Breast epithelium (tissue), 4 donors: Measurements from ENCODE around the gene MTUS2. TPM values are rescaled to one million over a fixed set of nuclear protein-coding genes. Genes with fewer than 3 reads are reported as not detected.

Source experiments
- DNase-seq, 2 donors: peaks; one replicate each; pipeline ENCODE4 v3.0.0-alpha.2; 2019; ENCODE audit warnings: low spot score in 2 of 2
- H3K27ac ChIP-seq, 2 donors: fragments of 200-600 bp; sonication (generic) in 1 of 2; one replicate each; pipeline ENCODE4 v1.5.1; 2016 to 2019; ENCODE audit warnings: mild to moderate bottlenecking in 1 of 2
- H3K27me3 ChIP-seq, 2 donors: fragments of 200-600 bp; sonication (generic) in 1 of 2; one replicate each; pipeline versions ENCODE4 v1.5.1 to v1.6.0; 2017 to 2019; ENCODE audit warnings: control low read depth in 1 of 2, mild to moderate bottlenecking in 1 of 2
- H3K36me3 ChIP-seq: fragments of 200-600 bp; one replicate; pipeline ENCODE4 v1.5.1; 2019
- H3K4me1 ChIP-seq, 2 donors: fragments of 200-600 bp; sonication (generic); one replicate each; pipeline ENCODE4 v1.5.1; 2016 to 2019; ENCODE audit warnings: control low read depth in 1 of 2
- H3K4me3 ChIP-seq, 3 donors: fragments of 200-600 bp; sonication (generic); 1 replicate in 2 of 3; 2 replicates in 1 of 3; pipeline ENCODE4 v1.5.1; 2016 to 2019; ENCODE audit warnings: mild to moderate bottlenecking in 3 of 3, moderate library complexity in 2 of 3
- H3K9me3 ChIP-seq, 2 donors: fragments of 200-600 bp; sonication (generic) in 1 of 2; one replicate each; pipeline ENCODE4 v1.5.1; 2016 to 2019; ENCODE audit warnings: control low read depth in 1 of 2
- CTCF ChIP-seq, 3 donors: fragments of 450-650 bp; IDR thresholded peaks; one replicate each; pipeline ENCODE4 v1.5.1; 2016 to 2017; ENCODE audit warnings: antibody characterized with exemption in 3 of 3, mild to moderate bottlenecking in 3 of 3, moderate library complexity in 3 of 3
- POLR2A ChIP-seq: fragments of 450-650 bp; IDR thresholded peaks from one replicate; pipeline ENCODE4 v1.6.1; 2016; ENCODE audit warnings: antibody characterized with exemption, mild to moderate bottlenecking, moderate library complexity
- POLR2AphosphoS5 ChIP-seq, 3 donors: sonication (generic); formaldehyde crosslinking; IDR thresholded peaks; one replicate each; pipeline ENCODE4 v1.6.1; 2017; ENCODE audit warnings: antibody characterized with exemption in 3 of 3
- intact Hi-C: fragments of 100-400 bp; cut with DNase I; formaldehyde crosslinking; loops from one replicate; pipeline ENCODE4 v1.15.1; 2023; ENCODE audit warnings: low total_unique reads
- total RNA-seq, 3 donors: library from RNA; depleted of rRNA; stranded (reverse); fragments of >200 nt; gene quantifications; one replicate each; pipeline ENCODE4 v1.1.0, GENCODE V29; 2016

The MTUS2 gene
- total RNA-seq, 3 donors from 2014 or later, result under 0.01 to 1.0 TPM; not detected in 1

GRCh38 chr13:29020314-29020713, 200.2 kb downstream of the MTUS2 start:
- no peak for DNase-seq
- TF ChIP-seq POLR2AphosphoS5 (IDR thresholded peaks at IDR 0.05), result no peak
- TF ChIP-seq CTCF (IDR thresholded peaks at IDR 0.05), result no peak
- TF ChIP-seq POLR2A, result no peak
- intact Hi-C loops, result loop anchor here (5.0 kb wide), 1 partner anchor 1002 kb away; no protein-coding TSS in a partner anchor
- no peak overlapping the region for H3K27ac ChIP-seq
- H3K4me1 ChIP-seq, result no peaks in the 10 kb centered on the region
- H3K4me3 ChIP-seq, result no peak overlapping the region
- no peaks in the 10 kb centered on the region for H3K9me3 ChIP-seq
- H3K36me3 ChIP-seq, result no peaks in the 10 kb centered on the region
- no peaks in the 10 kb centered on the region for H3K27me3 ChIP-seq

DNA sequence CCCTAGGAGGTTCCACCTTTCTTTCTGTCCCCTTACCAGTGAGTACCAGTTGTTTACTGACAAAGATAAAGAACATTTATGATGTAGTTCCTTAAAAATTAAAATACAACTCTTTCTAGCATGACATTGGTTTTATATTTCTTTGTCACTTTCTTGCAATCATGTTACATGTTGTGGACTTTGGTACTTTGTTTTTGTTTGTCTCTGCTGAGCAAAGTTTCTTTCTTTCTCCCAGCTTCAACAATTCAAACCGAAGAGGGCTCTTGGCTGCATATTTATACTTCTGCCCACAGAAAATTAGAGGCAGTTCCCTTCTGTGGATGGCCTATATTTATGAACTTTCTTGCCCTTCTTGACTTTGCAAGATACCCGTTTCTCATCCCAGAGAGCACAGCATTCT, 201.2 kb downstream of the MTUS2 start:
- no peak for DNase-seq
- intact Hi-C loops, result loop anchor here (5.0 kb wide), 1 partner anchor 1001 kb away; no protein-coding TSS in a partner anchor
- TF ChIP-seq POLR2AphosphoS5 (IDR thresholded peaks at IDR 0.05), result no peak
- no peak for TF ChIP-seq POLR2A
- no peak for TF ChIP-seq CTCF (IDR thresholded peaks at IDR 0.05)

DNA sequence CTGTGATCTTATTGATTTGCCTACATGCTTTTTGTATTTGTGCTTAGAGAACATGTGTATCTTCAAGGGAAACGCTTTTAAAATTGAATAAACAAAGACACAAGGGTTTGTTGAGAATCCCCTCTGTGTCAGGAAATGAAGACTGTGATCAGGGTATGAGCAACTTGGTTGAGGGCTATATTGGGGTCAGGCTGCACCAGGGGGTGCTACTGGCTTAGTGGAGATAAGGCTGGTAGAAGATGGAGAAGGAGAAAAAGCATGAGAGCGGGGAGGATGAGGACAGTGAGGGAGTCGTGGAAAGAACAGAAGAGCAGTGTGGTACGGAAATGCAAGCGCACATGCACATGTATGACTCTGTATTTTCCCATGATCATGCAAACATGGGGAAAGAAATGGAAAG, 201.6 kb downstream of the MTUS2 start:
- Histone ChIP-seq H3K36me3 (no peaks in the 10 kb centered on the region), H3K4me1 (no peaks in the 10 kb centered on the region), H3K27ac (no peak overlapping the region), H3K4me3 (no peak overlapping the region), H3K27me3 (no peaks in the 10 kb centered on the region), H3K9me3 (peaks cover 0 to 5% of the 10 kb centered on the region in 2 donors)
- no peak for TF ChIP-seq CTCF (IDR thresholded peaks at IDR 0.05)
- TF ChIP-seq POLR2AphosphoS5 (IDR thresholded peaks at IDR 0.05), result no peak
- intact Hi-C loops, result loop anchor here (5.0 kb wide), 1 partner anchor 1001 kb away; no protein-coding TSS in a partner anchor
- no peak for DNase-seq

More for the DNA sequence above, 201.2 kb downstream of the MTUS2 start:
- no peak overlapping the region for H3K27ac ChIP-seq
- H3K9me3 ChIP-seq, result peaks cover 0 to 5% of the 10 kb centered on the region in 2 donors
- H3K36me3 ChIP-seq, result no peaks in the 10 kb centered on the region
- no peaks in the 10 kb centered on the region for H3K4me1 ChIP-seq
- H3K4me3 ChIP-seq, result no peak overlapping the region
- H3K27me3 ChIP-seq, result no peaks in the 10 kb centered on the region

- Histone ChIP-seq H3K9me3 (peaks cover 0 to 5% of the 10 kb centered on the region in 2 donors), H3K27me3 (no peaks in the 10 kb centered on the region), H3K4me1 (no peaks in the 10 kb centered on the region), H3K36me3 (no peaks in the 10 kb centered on the region), H3K27ac (no peak overlapping the region), H3K4me3 (no peak overlapping the region)
- TF ChIP-seq CTCF (IDR thresholded peaks at IDR 0.05) (no peak), POLR2A (no peak), POLR2AphosphoS5 (IDR thresholded peaks at IDR 0.05) (no peak)
- no peak for DNase-seq
- intact Hi-C loops, result loop anchor here (5.0 kb wide), 1 partner anchor 1000 kb away; no protein-coding TSS in a partner anchor
These were observed 202.3 kb downstream of the MTUS2 start for GRCh38 chr13:29022410-29022809.

- TF ChIP-seq POLR2AphosphoS5 (IDR thresholded peaks at IDR 0.05), result no peak
- no peak for TF ChIP-seq CTCF (IDR thresholded peaks at IDR 0.05)
- TF ChIP-seq POLR2A, result no peak
- Histone ChIP-seq H3K4me3 (no peak overlapping the region), H3K27ac (no peak overlapping the region)
These were observed 202.8 kb downstream of the MTUS2 start for GRCh38 chr13:29022968-29023367.

More at GRCh38 chr13:29022968-29023367, 202.8 kb downstream of the MTUS2 start:
- Histone ChIP-seq H3K36me3 (no peaks in the 10 kb centered on the region), H3K4me1 (no peaks in the 10 kb centered on the region), H3K27me3 (no peaks in the 10 kb centered on the region), H3K9me3 (peaks cover 0 to 5% of the 10 kb centered on the region in 2 donors)
- intact Hi-C loops, result loop anchor here (5.0 kb wide), 1 partner anchor 999 kb away; no protein-coding TSS in a partner anchor
- no peak for DNase-seq
